ENCODE results near the gene EFNA5.

DNA sequence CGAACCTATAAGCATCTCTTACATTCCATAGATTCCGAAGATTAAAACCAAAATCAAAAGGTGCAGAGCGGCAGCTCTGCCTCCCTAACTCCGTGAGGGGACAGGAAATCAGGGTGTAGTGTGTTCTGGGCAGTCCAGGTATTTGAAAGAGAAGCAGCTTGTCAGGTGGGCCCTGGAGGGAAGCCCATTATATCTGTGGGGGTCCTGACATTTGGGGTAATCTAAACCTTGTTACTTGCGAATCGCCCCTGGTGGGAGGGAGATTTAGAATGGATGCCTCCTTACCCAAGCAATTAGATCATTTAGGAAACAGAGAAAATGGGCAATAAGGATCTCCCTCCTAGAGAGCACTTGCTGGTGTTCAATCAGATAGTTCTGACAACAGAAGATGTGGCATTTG, 126.9 kb downstream of the EFNA5 start:
- TF ChIP-seq, protein P1, sequence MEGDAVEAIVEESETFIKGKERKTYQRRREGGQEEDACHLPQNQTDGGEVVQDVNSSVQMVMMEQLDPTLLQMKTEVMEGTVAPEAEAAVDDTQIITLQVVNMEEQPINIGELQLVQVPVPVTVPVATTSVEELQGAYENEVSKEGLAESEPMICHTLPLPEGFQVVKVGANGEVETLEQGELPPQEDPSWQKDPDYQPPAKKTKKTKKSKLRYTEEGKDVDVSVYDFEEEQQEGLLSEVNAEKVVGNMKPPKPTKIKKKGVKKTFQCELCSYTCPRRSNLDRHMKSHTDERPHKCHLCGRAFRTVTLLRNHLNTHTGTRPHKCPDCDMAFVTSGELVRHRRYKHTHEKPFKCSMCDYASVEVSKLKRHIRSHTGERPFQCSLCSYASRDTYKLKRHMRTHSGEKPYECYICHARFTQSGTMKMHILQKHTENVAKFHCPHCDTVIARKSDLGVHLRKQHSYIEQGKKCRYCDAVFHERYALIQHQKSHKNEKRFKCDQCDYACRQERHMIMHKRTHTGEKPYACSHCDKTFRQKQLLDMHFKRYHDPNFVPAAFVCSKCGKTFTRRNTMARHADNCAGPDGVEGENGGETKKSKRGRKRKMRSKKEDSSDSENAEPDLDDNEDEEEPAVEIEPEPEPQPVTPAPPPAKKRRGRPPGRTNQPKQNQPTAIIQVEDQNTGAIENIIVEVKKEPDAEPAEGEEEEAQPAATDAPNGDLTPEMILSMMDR (IDR thresholded peaks at IDR 0.05; ENCODE audit: low read length) = no peak
- no peak for TF ChIP-seq EZH2 (IDR thresholded peaks at IDR 0.05; ENCODE audit: borderline replicate concordance, low read length)

Measured in OCI-LY1 (cell line).